GM12878 (cell line): ENCODE results near the gene IDH3B. TPM values are rescaled to one million over a fixed set of nuclear protein-coding genes. Genes with fewer than 3 reads are reported as not detected.

Source experiments
- BCL3 ChIP-seq: IDR thresholded peaks from 2 replicates; pipeline ENCODE4 v1.6.1; 2011; ENCODE audit warnings: borderline replicate concordance, low read depth, mild to moderate bottlenecking, moderate library complexity, low read length; ENCODE audit not compliant: insufficient read depth, poor library complexity, severe bottlenecking
- BHLHE40 ChIP-seq, 2 experiments: fragments of 450-650 bp in 1 of 2; IDR thresholded peaks; 2 replicates each; pipeline ENCODE4 v1.6.1; 2011 to 2017; ENCODE audit warnings: low read depth in 2 of 2, borderline replicate concordance in 1 of 2, improper control_type of control experiment in 1 of 2, low read length in 1 of 2, mild to moderate bottlenecking in 1 of 2
- EGR1 ChIP-seq, 2 experiments: IDR thresholded peaks; 1 replicate in 1 of 2; 2 replicates in 1 of 2; pipeline ENCODE4 v1.6.1; 2011 to 2012; ENCODE audit warnings: low read depth in 2 of 2, low read length in 2 of 2, borderline replicate concordance in 1 of 2, mild to moderate bottlenecking in 1 of 2, moderate library complexity in 1 of 2
- ELK1 ChIP-seq: IDR thresholded peaks from 2 replicates; pipeline ENCODE4 v1.6.1; 2012; ENCODE audit warnings: low read depth, low read length, improper control_type of control experiment
- HCFC1 ChIP-seq: fragments of 150-350 bp; IDR thresholded peaks from 2 replicates; pipeline ENCODE4 v1.6.1; 2014; ENCODE audit warnings: low read length
- MLLT1 ChIP-seq: fragments of 450-650 bp; IDR thresholded peaks from 2 replicates; pipeline ENCODE4 v1.6.1; 2016; ENCODE audit warnings: mild to moderate bottlenecking
- PAX8 ChIP-seq: fragments of 450-650 bp; IDR thresholded peaks from 2 replicates; pipeline ENCODE4 v1.6.1; 2017; ENCODE audit warnings: mild to moderate bottlenecking, moderate library complexity
- PML ChIP-seq: IDR thresholded peaks from 2 replicates; pipeline ENCODE4 v1.6.1; 2012; ENCODE audit warnings: low read length, inconsistent platforms
- POLR2AphosphoS2 ChIP-seq: IDR thresholded peaks from 2 replicates; pipeline ENCODE4 v1.6.1; 2011; ENCODE audit warnings: low read depth, mild to moderate bottlenecking, low read length, improper control_type of control experiment, moderate library complexity
- RUNX3 ChIP-seq: IDR thresholded peaks from 2 replicates; pipeline ENCODE4 v1.6.1; 2012; ENCODE audit warnings: low read length, inconsistent platforms
- SIN3A ChIP-seq: IDR thresholded peaks from 2 replicates; pipeline ENCODE4 v1.6.1; 2012; ENCODE audit warnings: low read depth, low read length, improper control_type of control experiment
- SKIL ChIP-seq: fragments of 450-650 bp; IDR thresholded peaks from 2 replicates; pipeline ENCODE4 v1.6.1; 2017; ENCODE audit warnings: mild to moderate bottlenecking, low read depth, inconsistent platforms; ENCODE audit not compliant: poor library complexity, severe bottlenecking
- STAT1 ChIP-seq: fragments of 450-650 bp; conservative IDR thresholded peaks from 2 replicates; pipeline ENCODE4 v1.6.1; 2014; ENCODE audit warnings: antibody characterized with exemption, mild to moderate bottlenecking
- TAF1 ChIP-seq: IDR thresholded peaks from 2 replicates; pipeline ENCODE4 v1.6.1; 2011; ENCODE audit warnings: mild to moderate bottlenecking, low read depth, low read length, borderline replicate concordance
- ZNF687 ChIP-seq: fragments of 450-650 bp; IDR thresholded peaks from 2 replicates; pipeline ENCODE4 v1.6.1; 2017; ENCODE audit warnings: mild to moderate bottlenecking, moderate library complexity
- ZSCAN29 ChIP-seq: fragments of 450-650 bp; IDR thresholded peaks from 2 replicates; pipeline ENCODE4 v1.6.1; 2017; ENCODE audit warnings: mild to moderate bottlenecking, moderate library complexity
- polyA plus RNA-seq, 11 experiments: library from polyadenylated mRNA; depleted of rRNA in 4 of 11; unstranded in 6 of 11; stranded (reverse) in 5 of 11; fragments of >200 nt; fragmentation: Nextera tagmentation in 4 of 11; fragmentation: Illumina TruSeq in 1 of 11; extraction: Ambion mirVana in 4 of 11; extraction: Trizol in 1 of 11; gene quantifications; 1 replicate in 1 of 11; 2 replicates in 10 of 11; pipeline versions ENCODE4 v1.2.1 to v1.2.3, GENCODE V29; 2011 to 2016; ENCODE audit warnings: inconsistent platforms in 2 of 11, missing spikeins in 2 of 11, low read depth in 1 of 11
- total RNA-seq, 4 experiments: library from RNA; depleted of rRNA in 3 of 4; stranded (reverse); fragments of >200 nt in 3 of 4; fragmentation: Illumina TruSeq in 1 of 4; extraction: Trizol in 1 of 4; gene quantifications; 2 replicates each; pipeline versions ENCODE4 v1.2.1 to v1.2.3, GENCODE V29; 2013 to 2021

Gene IDH3B
- total and polyA plus RNA-seq, 10 of the 15 experiments (the other 5 are each of a cell fraction or from before 2014, with no cell fraction given) = 65.3 to 177 (median 121) TPM

- TF ChIP-seq MLLT1 (peak; percentile 86), BCL3 (no peak), PAX8 (0 out of 2 replicates have a peak, but pooled peaks have one; percentile 47), HCFC1 (peak; percentile 87), PML (peak; percentile 97), SIN3A (peak; percentile 72; the same call in 1 of the 2 replicates), TAF1 (peak; percentile 95), ELK1 (peak; percentile 94), POLR2AphosphoS2 (peak; percentile 92), RUNX3 (peak; percentile 89), BHLHE40 (IDR thresholded peaks at IDR 0.05; ENCODE audit: borderline replicate concordance in 1 of 2, low read depth in 2 of 2, low read length in 1 of 2) (peak; percentile 38 to 50; a peak in 2 of 4 replicates), EGR1 (IDR thresholded peaks at IDR 0.05; ENCODE audit: borderline replicate concordance in 1 of 2, low read depth in 2 of 2, low read length in 2 of 2) (peak; percentile 22 to 81; a peak in 2 of 3 replicates), ZNF687 (peak; percentile 50; the same call in 1 of the 2 replicates), STAT1 (peak; percentile 95; the same call in 1 of the 2 replicates), ZSCAN29 (no peak), SKIL (peak; percentile 62)
Observed at GRCh38 chr20:2663887-2664719, at the start of gene IDH3B (continued).
